ENCODE measurements around the gene GLCCI1. TPM values are rescaled to one million over a fixed set of nuclear protein-coding genes. Genes with fewer than 3 reads are reported as not detected.
A peak's percentile ranks its signal among the peaks of the same experiment; 100 is the strongest.

Gene GLCCI1
- total RNA-seq, 6 donors from 2014 or later, result 27.4 to 240 (median 46.6) TPM

- peak overlapping the region in 3 of 4 donors; percentile 98 to 99 (median 99) for H3K4me3 ChIP-seq
- H3K27me3 ChIP-seq, result no peaks in the 10 kb centered on the region
- peaks cover 0 to 20% (median 2%) of the 10 kb centered on the region in 4 donors for H3K4me1 ChIP-seq
- TF ChIP-seq POLR2A (IDR thresholded peaks at IDR 0.05), result no peak
- TF ChIP-seq EP300 (IDR thresholded peaks at IDR 0.05), result no peak
- no peak for TF ChIP-seq POLR2AphosphoS5 (IDR thresholded peaks at IDR 0.05)
- no peak for TF ChIP-seq CTCF (IDR thresholded peaks at IDR 0.05)
- no peaks in the 10 kb centered on the region for H3K36me3 ChIP-seq
- DNase-seq (no peak), ATAC-seq (ENCODE audit: low FRiP score in 2 of 2) (no peak)
- no peak overlapping the region for H3K27ac ChIP-seq
- 72 to 77% methylated on average over 9 of the region's 9 CpGs for WGBS, 2 donors
- no peaks in the 10 kb centered on the region for H3K9me3 ChIP-seq
These were observed 2.9 kb downstream of the GLCCI1 start for GRCh38 chr7:7971308-7972040.

- Histone ChIP-seq H3K27ac (no peak overlapping the region), H3K4me1 (peaks cover 0 to 22% (median 2%) of the 10 kb centered on the region in 4 donors), H3K9me3 (no peaks in the 10 kb centered on the region), H3K4me3 (peak overlapping the region in 3 of 4 donors; percentile 98 to 99 (median 99)), H3K36me3 (no peaks in the 10 kb centered on the region), H3K27me3 (no peaks in the 10 kb centered on the region)
- WGBS, 2 donors, result 59 to 70% methylated on average over 6 of the region's 6 CpGs
- no peak for DNase-seq
- TF ChIP-seq CTCF (IDR thresholded peaks at IDR 0.05), result no peak
- TF ChIP-seq POLR2A (IDR thresholded peaks at IDR 0.05), result no peak
- no peak for TF ChIP-seq POLR2AphosphoS5 (IDR thresholded peaks at IDR 0.05)
- no peak for TF ChIP-seq EP300 (IDR thresholded peaks at IDR 0.05)
- ATAC-seq (ENCODE audit: low FRiP score in 2 of 2), result no peak
These were observed 3.5 kb downstream of the GLCCI1 start for GRCh38 chr7:7972128-7972527.

- WGBS, 2 donors, result 47 to 53% methylated on average over 2 of the region's 2 CpGs
- Histone ChIP-seq H3K36me3 (no peaks in the 10 kb centered on the region), H3K4me3 (peak overlapping the region in 2 of 4 donors; percentile 98 to 99), H3K9me3 (no peaks in the 10 kb centered on the region), H3K4me1 (peaks cover 0 to 22% (median 5%) of the 10 kb centered on the region in 4 donors), H3K27ac (peak overlapping the region in 1 of 4 donors; percentile 11), H3K27me3 (no peaks in the 10 kb centered on the region)
- TF ChIP-seq POLR2A (IDR thresholded peaks at IDR 0.05) (no peak), CTCF (IDR thresholded peaks at IDR 0.05) (no peak), EP300 (IDR thresholded peaks at IDR 0.05) (no peak), POLR2AphosphoS5 (IDR thresholded peaks at IDR 0.05) (no peak)
- no peak for DNase-seq
- no peak for ATAC-seq (ENCODE audit: low FRiP score in 2 of 2)
These were observed 4.5 kb downstream of the GLCCI1 start for GRCh38 chr7:7972922-7973594.

GRCh38 chr7:7976677-7977076, 8.1 kb downstream of the GLCCI1 start:
- TF ChIP-seq EP300 (IDR thresholded peaks at IDR 0.05) (no peak), POLR2A (IDR thresholded peaks at IDR 0.05) (no peak), POLR2AphosphoS5 (IDR thresholded peaks at IDR 0.05) (no peak), CTCF (IDR thresholded peaks at IDR 0.05) (no peak)
- 65 to 68% methylated on average over 3 of the region's 3 CpGs for WGBS, 2 donors
- no peak overlapping the region for H3K4me3 ChIP-seq
- no peaks in the 10 kb centered on the region for H3K36me3 ChIP-seq
- H3K27me3 ChIP-seq, result no peaks in the 10 kb centered on the region
- H3K27ac ChIP-seq, result peak overlapping the region in 1 of 4 donors; percentile 61
- no peaks in the 10 kb centered on the region for H3K9me3 ChIP-seq
- peak in 1 of 2 donors; percentile 40 for ATAC-seq (ENCODE audit: low FRiP score in 2 of 2)
- DNase-seq, result peak in 1 of 2 donors; percentile 51
- H3K4me1 ChIP-seq, result peaks cover 4 to 22% (median 8%) of the 10 kb centered on the region in 4 donors
